ENCODE measurements around the gene SRGAP3.

Gene SRGAP3

GRCh38 chr3:8931342-8931741 lies 318.1 kb downstream of the SRGAP3 start:
- CTCF ChIA-PET = no interaction called here

More at GRCh38 chr3:8931342-8931741, 318.1 kb downstream of the SRGAP3 start:
- Histone ChIP-seq H3K27ac (ENCODE audit: extremely low read depth, low read depth, low read length) (no peak overlapping the region), H3K4me1 (ENCODE audit: control insufficient read depth, insufficient read depth, low read length) (no peaks in the 10 kb centered on the region), H3K4me3 (ENCODE audit: low read depth, low read length) (no peak overlapping the region), H3K36me3 (ENCODE audit: control insufficient read depth in 2 of 2, insufficient read depth in 1 of 2, low read length in 2 of 2) (peaks cover 4 to 24% of the 10 kb centered on the region in 2 experiments; a peak in 2 of 3 replicates), H3K9me3 (ENCODE audit: control insufficient read depth, insufficient read depth, low read depth, low read length) (no peaks in the 10 kb centered on the region)
- POLR2A ChIA-PET = no interaction called here
- TF ChIP-seq ZSCAN18 (tag by site-specific recombination; IDR thresholded peaks at IDR 0.05) = no peak
- TF ChIP-seq PRDM1 (tag by site-specific recombination; IDR thresholded peaks at IDR 0.05) = peak; percentile 32; the same call in 1 of the 2 replicates
